NCI-H2081 treated with DMSO at 0.1 percent for 48 hours (cell line): ENCODE results near the gene SCG2.
"Not testable (repeated sequence)": the region's sequence is repeated elsewhere in the genome, so short reads cannot be mapped to it uniquely, and the experiment has no call there.

ENCODE experiments used
- DNase-seq: peaks from one replicate; lab custom pipeline; 2025; lab: John Stamatoyannopoulos, UW

SCG2 gene

GRCh38 chr2:223611061-223611460 lies 8.9 kb upstream of the SCG2 start:
- no peak for DNase-seq

GRCh38 chr2:223607476-223607875 lies 5.3 kb upstream of the SCG2 start:
- DNase-seq: no peak

- no peak for DNase-seq
Observed at GRCh38 chr2:223606946-223607345, 4.8 kb upstream of the SCG2 start.

- DNase-seq: no peak
Observed at GRCh38 chr2:223604231-223604630, 2.1 kb upstream of the SCG2 start.

GRCh38 chr2:223602972-223603371 lies 811 bp upstream of the SCG2 start:
- DNase-seq: no peak

- DNase-seq: no peak
Observed at GRCh38 chr2:223601018-223601417, 1.1 kb downstream of the SCG2 start.

- no peak for DNase-seq
Observed at GRCh38 chr2:223599640-223600380, 2.4 kb downstream of the SCG2 start.

- DNase-seq: no peak
Observed at GRCh38 chr2:223598994-223599639, 3.0 kb downstream of the SCG2 start.

- no peak for DNase-seq
Observed at GRCh38 chr2:223597076-223597475, 5.1 kb downstream of the SCG2 start.

- DNase-seq: no peak
Observed at GRCh38 chr2:223596208-223596607, 6.0 kb downstream of the SCG2 start.

GRCh38 chr2:223594831-223595230 lies 7.3 kb downstream of the SCG2 start:
- DNase-seq: no peak

- DNase-seq: no peak
Observed at GRCh38 chr2:223594259-223594658, 7.9 kb downstream of the SCG2 start.

- not testable (repeated sequence) for DNase-seq
Observed at GRCh38 chr2:223592689-223593088, 9.5 kb downstream of the SCG2 start.

GRCh38 chr2:223591596-223591995 lies 10.6 kb downstream of the SCG2 start:
- DNase-seq: peak; percentile 87

- DNase-seq: no peak
Observed at GRCh38 chr2:223590964-223591363, 11.2 kb downstream of the SCG2 start.

GRCh38 chr2:223589901-223590300 lies 12.3 kb downstream of the SCG2 start:
- no peak for DNase-seq

- no peak for DNase-seq
Observed at GRCh38 chr2:223588251-223588650, 13.9 kb downstream of the SCG2 start.

GRCh38 chr2:223587301-223587700 lies 14.9 kb downstream of the SCG2 start:
- no peak for DNase-seq

- no peak for DNase-seq
Observed at GRCh38 chr2:223586261-223586660, 15.9 kb downstream of the SCG2 start.

- DNase-seq: peak; percentile 68
Observed at GRCh38 chr2:223585666-223586065, 16.5 kb downstream of the SCG2 start.

GRCh38 chr2:223582001-223582400 lies 20.2 kb downstream of the SCG2 start:
- no peak for DNase-seq

- DNase-seq: no peak
Observed at GRCh38 chr2:223580951-223581350, 21.2 kb downstream of the SCG2 start.

- DNase-seq: no peak
Observed at GRCh38 chr2:223578846-223579245, 23.3 kb downstream of the SCG2 start.

GRCh38 chr2:223576873-223577272 lies 25.3 kb downstream of the SCG2 start:
- DNase-seq: no peak
